Measurements from ENCODE around the gene MAP3K12. TPM values are rescaled to one million over a fixed set of nuclear protein-coding genes. Genes with fewer than 3 reads are reported as not detected.

The MAP3K12 gene
- total RNA-seq, 1 donor from 2014 or later, result 11.9 TPM

GRCh38 chr12:53504004-53504920 is 5.0 kb upstream of the MAP3K12 start:
- Mint-ChIP-seq H3K36me3 (ENCODE audit: insufficient read depth) (no peaks in the 10 kb centered on the region), H3K27ac (no peak overlapping the region), H3K4me3 (ENCODE audit: low read depth) (no peak overlapping the region), H3K4me1 (ENCODE audit: low read depth) (peaks cover 14% of the 10 kb centered on the region), H3K9me3 (ENCODE audit: low read depth) (no peaks in the 10 kb centered on the region), H3K27me3 (no peaks in the 10 kb centered on the region)
- TF ChIP-seq, protein P1, sequence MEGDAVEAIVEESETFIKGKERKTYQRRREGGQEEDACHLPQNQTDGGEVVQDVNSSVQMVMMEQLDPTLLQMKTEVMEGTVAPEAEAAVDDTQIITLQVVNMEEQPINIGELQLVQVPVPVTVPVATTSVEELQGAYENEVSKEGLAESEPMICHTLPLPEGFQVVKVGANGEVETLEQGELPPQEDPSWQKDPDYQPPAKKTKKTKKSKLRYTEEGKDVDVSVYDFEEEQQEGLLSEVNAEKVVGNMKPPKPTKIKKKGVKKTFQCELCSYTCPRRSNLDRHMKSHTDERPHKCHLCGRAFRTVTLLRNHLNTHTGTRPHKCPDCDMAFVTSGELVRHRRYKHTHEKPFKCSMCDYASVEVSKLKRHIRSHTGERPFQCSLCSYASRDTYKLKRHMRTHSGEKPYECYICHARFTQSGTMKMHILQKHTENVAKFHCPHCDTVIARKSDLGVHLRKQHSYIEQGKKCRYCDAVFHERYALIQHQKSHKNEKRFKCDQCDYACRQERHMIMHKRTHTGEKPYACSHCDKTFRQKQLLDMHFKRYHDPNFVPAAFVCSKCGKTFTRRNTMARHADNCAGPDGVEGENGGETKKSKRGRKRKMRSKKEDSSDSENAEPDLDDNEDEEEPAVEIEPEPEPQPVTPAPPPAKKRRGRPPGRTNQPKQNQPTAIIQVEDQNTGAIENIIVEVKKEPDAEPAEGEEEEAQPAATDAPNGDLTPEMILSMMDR (IDR thresholded peaks at IDR 0.05; ENCODE audit: unreplicated experiment), result no peak
- DNase-seq (ENCODE audit: low spot score, unreplicated experiment), result no peak

DNA sequence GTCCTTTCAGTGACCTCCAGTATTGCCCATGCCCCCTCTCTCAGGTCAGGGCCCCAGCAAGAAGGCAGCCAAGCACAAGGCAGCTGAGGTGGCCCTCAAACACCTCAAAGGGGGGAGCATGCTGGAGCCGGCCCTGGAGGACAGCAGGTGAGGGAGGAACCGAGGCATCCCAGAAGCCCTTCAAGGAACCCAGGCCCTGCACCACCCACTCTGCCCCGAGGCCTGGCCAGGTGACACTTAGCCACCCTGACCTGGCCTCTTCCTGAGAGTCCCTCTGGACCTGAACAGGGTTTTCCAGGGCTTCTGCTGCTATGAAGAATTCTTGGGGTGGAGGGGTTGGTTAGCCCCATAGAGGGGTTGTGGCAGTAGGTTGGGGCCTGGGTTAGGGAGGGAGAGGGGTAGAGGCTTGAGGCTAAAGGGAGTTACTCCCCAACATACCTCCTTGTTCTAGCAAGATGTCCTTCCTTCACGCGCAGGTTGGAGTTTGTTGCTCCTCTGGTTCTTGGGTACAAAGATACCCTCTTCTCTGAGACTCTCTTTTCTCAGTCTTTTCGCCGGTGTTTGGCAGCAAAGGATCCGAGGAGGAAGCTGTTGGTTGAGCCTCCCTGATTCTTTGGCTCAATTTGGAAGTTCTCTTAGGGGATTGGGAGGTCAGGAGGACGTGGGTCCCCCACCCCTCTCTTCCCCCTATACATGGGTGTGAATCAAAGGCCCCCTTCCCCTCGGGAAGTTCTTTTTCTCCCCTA is 3.9 kb upstream of the MAP3K12 start:
- Mint-ChIP-seq H3K27me3 (no peaks in the 10 kb centered on the region), H3K4me3 (ENCODE audit: low read depth) (peak overlapping the region; percentile 57), H3K9me3 (ENCODE audit: low read depth) (no peaks in the 10 kb centered on the region), H3K27ac (peak overlapping the region; percentile 39), H3K4me1 (ENCODE audit: low read depth) (peaks cover 18% of the 10 kb centered on the region), H3K36me3 (ENCODE audit: insufficient read depth) (no peaks in the 10 kb centered on the region)
- no peak for DNase-seq (ENCODE audit: low spot score, unreplicated experiment)
- TF ChIP-seq, protein P1 (IDR thresholded peaks at IDR 0.05; ENCODE audit: unreplicated experiment), result no peak

DNA sequence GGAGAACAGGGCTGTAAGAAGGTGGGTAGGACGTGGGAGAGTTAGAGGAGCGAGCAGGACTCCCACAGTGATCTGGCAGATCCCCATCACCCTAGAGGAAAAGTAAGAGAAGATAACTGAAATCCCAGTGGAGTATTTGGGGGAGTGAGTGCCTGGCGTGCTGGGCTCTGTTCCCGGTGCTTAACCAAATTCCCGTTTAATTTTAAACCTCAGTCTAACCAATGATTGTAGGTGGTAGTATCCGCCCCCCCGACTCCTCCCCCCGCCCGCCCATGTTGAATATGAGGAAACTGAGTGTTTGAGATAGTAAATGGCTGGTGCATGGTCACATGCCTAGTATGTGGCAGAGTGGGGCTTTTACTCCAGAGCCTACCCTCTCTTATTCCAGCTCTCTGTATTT is 3.1 kb upstream of the MAP3K12 start:
- peak overlapping the region; percentile 90 for H3K4me3 Mint-ChIP-seq (ENCODE audit: low read depth)
- no peaks in the 10 kb centered on the region for H3K27me3 Mint-ChIP-seq
- peak overlapping the region; percentile 94 for H3K27ac Mint-ChIP-seq
- H3K9me3 Mint-ChIP-seq (ENCODE audit: low read depth), result no peaks in the 10 kb centered on the region
- no peak for DNase-seq (ENCODE audit: low spot score, unreplicated experiment)
- H3K4me1 Mint-ChIP-seq (ENCODE audit: low read depth), result peaks cover 18% of the 10 kb centered on the region
- TF ChIP-seq, protein P1 (IDR thresholded peaks at IDR 0.05; ENCODE audit: unreplicated experiment), result no peak
- H3K36me3 Mint-ChIP-seq (ENCODE audit: insufficient read depth), result no peaks in the 10 kb centered on the region

GRCh38 chr12:53501615-53502181 is 2.4 kb upstream of the MAP3K12 start:
- no peaks in the 10 kb centered on the region for H3K9me3 Mint-ChIP-seq (ENCODE audit: low read depth)

More at GRCh38 chr12:53501615-53502181, 2.4 kb upstream of the MAP3K12 start:
- TF ChIP-seq, protein P1 (IDR thresholded peaks at IDR 0.05; ENCODE audit: unreplicated experiment), result no peak
- Mint-ChIP-seq H3K36me3 (ENCODE audit: insufficient read depth) (no peaks in the 10 kb centered on the region), H3K4me3 (ENCODE audit: low read depth) (peak overlapping the region; percentile 90), H3K27ac (peak overlapping the region; percentile 98), H3K4me1 (ENCODE audit: low read depth) (peaks cover 18% of the 10 kb centered on the region), H3K27me3 (no peaks in the 10 kb centered on the region)
- DNase-seq (ENCODE audit: low spot score, unreplicated experiment), result no peak

All from progenitor cell of endocrine pancreas (in vitro differentiated cells).